Body of pancreas (tissue), 4 donors: ENCODE measurements around the gene DPYD. TPM values are rescaled to one million over a fixed set of nuclear protein-coding genes. Genes with fewer than 3 reads are reported as not detected.

Experiments
- ATAC-seq: fragments of 150-250 bp; one replicate; pipeline ENCODE4 v1.9.1; 2016
- DNase-seq, 4 donors: peaks; one replicate each; pipeline ENCODE4 v3.0.0-alpha.2; 2019
- H3K27ac ChIP-seq, 4 donors: fragments of 200-600 bp; sonication (generic); 1 replicate in 3 of 4; 2 replicates in 1 of 4; pipeline versions ENCODE4 v1.5.1 to v1.6.1; 2016 to 2019; ENCODE audit warnings: mild to moderate bottlenecking in 1 of 4, mixed read lengths in 1 of 4, moderate library complexity in 1 of 4
- H3K27me3 ChIP-seq, 2 donors: fragments of 200-600 bp; sonication (generic); one replicate each; pipeline ENCODE4 v1.6.0; 2016; ENCODE audit warnings: mild to moderate bottlenecking in 1 of 2
- H3K36me3 ChIP-seq, 2 donors: fragments of 200-600 bp; sonication (generic); replicated peaks in 1 of 2; 2 replicates each; pipeline ENCODE4 v1.5.1; 2016; ENCODE audit warnings: low read depth in 2 of 2; ENCODE audit not compliant: insufficient read depth in 1 of 2
- H3K4me1 ChIP-seq: fragments of 200-600 bp; sonication (generic); one replicate; pipeline ENCODE4 v1.6.0; 2016
- H3K4me3 ChIP-seq, 2 donors: fragments of 200-600 bp; sonication (generic); 1 replicate in 1 of 2; 2 replicates in 1 of 2; pipeline ENCODE4 v1.5.1; 2016 to 2019
- H3K9me3 ChIP-seq, 3 donors: fragments of 200-600 bp; sonication (generic); 1 replicate in 2 of 3; 2 replicates in 1 of 3; pipeline ENCODE4 v1.5.1; 2016
- POLR2A ChIP-seq, 3 donors: fragments of 450-650 bp; IDR thresholded peaks; one replicate each; pipeline ENCODE4 v1.6.1; 2016; ENCODE audit warnings: antibody characterized with exemption in 3 of 3, mild to moderate bottlenecking in 2 of 3
- WGBS, 2 donors: methylation state at CpG; one replicate each; pipeline ENCODE4 v1.1.5; 2017; 5-methylcytosine and 5-hydroxymethylcytosine counted together
- intact Hi-C: fragments of 100-400 bp; cut with DNase I; formaldehyde crosslinking; loops from one replicate; pipeline ENCODE4 v1.15.1; 2023
- total RNA-seq, 2 donors: library from RNA; depleted of rRNA; stranded (reverse); fragments of >200 nt; gene quantifications; one replicate each; pipeline ENCODE4 v1.1.0, GENCODE V29; 2016
- TF ChIP-seq, protein P1 (sequence below), 7 experiments: fragments of 450-650 bp in 4 of 7; fragments of 200-600 bp in 3 of 7; sonication (generic) in 3 of 7; IDR thresholded peaks; one replicate each; pipeline ENCODE4 v1.5.1; 2016 to 2019; ENCODE audit warnings: antibody characterized with exemption in 7 of 7

DPYD gene
- total RNA-seq, 2 donors from 2014 or later: 13.8 to 17.1 TPM

DNA sequence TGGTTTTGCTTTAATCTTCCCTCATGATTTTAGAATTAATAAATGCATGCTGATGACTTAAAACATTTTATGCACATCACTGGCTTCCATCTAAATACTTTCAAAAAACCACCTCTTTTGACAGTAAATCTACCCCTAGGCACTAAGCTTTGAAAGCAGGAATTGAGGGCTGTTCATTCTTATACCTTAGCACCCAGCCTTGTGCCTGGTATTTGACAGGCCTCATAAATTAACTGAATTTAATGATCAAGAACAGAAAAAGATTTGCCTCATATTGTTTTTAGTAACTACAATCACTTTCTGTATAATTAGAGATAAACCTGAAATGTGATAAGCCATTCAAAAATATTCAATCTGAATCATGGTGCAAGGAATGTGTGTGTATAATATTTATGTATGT lies 108.8 kb downstream of the DPYD start:
- no peaks in the 10 kb centered on the region for H3K36me3 ChIP-seq
- no peak overlapping the region for H3K27ac ChIP-seq
- TF ChIP-seq, protein P1, sequence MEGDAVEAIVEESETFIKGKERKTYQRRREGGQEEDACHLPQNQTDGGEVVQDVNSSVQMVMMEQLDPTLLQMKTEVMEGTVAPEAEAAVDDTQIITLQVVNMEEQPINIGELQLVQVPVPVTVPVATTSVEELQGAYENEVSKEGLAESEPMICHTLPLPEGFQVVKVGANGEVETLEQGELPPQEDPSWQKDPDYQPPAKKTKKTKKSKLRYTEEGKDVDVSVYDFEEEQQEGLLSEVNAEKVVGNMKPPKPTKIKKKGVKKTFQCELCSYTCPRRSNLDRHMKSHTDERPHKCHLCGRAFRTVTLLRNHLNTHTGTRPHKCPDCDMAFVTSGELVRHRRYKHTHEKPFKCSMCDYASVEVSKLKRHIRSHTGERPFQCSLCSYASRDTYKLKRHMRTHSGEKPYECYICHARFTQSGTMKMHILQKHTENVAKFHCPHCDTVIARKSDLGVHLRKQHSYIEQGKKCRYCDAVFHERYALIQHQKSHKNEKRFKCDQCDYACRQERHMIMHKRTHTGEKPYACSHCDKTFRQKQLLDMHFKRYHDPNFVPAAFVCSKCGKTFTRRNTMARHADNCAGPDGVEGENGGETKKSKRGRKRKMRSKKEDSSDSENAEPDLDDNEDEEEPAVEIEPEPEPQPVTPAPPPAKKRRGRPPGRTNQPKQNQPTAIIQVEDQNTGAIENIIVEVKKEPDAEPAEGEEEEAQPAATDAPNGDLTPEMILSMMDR (IDR thresholded peaks at IDR 0.05): no peak
- TF ChIP-seq POLR2A (IDR thresholded peaks at IDR 0.05): no peak
- no peak overlapping the region for H3K4me3 ChIP-seq
- H3K9me3 ChIP-seq: no peaks in the 10 kb centered on the region
- ATAC-seq: no peak
- DNase-seq: no peak
- no peaks in the 10 kb centered on the region for H3K4me1 ChIP-seq
- no peaks in the 10 kb centered on the region for H3K27me3 ChIP-seq
- intact Hi-C loops: no loop called here

DNA sequence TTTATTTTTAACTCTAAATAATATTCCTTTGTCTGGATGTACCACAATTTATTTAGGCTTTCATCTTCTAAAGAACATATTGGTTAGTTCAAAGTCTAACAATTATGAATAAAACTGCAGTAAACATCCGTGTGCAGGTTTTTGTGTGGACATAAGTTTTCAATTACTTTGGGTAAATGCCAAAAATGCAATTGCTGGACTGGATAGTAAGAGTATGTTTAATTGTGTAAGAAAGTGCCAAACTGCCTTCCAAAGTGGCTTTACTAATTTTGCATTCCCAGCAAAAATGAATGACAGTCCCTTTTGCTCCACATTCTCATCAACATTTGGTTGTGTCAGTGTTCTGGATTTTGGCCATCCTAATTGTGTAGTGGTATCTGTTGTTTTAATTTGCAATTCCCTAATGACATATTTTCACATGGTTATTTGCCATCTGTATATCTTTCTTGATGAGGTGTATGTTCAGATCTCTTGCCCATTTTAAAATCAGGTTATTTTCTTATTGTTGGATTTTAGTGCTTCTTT lies 113.8 kb downstream of the DPYD start:
- Histone ChIP-seq H3K4me3 (no peak overlapping the region), H3K36me3 (no peaks in the 10 kb centered on the region), H3K27ac (no peak overlapping the region), H3K9me3 (no peaks in the 10 kb centered on the region), H3K4me1 (no peaks in the 10 kb centered on the region), H3K27me3 (no peaks in the 10 kb centered on the region)
- WGBS, 2 donors: 15 to 28% methylated on average over 1 of the region's 1 CpG
- intact Hi-C loops: no loop called here
- no peak for TF ChIP-seq POLR2A (IDR thresholded peaks at IDR 0.05)
- TF ChIP-seq, protein P1 (IDR thresholded peaks at IDR 0.05): no peak
- DNase-seq: no peak
- ATAC-seq: no peak

DNA sequence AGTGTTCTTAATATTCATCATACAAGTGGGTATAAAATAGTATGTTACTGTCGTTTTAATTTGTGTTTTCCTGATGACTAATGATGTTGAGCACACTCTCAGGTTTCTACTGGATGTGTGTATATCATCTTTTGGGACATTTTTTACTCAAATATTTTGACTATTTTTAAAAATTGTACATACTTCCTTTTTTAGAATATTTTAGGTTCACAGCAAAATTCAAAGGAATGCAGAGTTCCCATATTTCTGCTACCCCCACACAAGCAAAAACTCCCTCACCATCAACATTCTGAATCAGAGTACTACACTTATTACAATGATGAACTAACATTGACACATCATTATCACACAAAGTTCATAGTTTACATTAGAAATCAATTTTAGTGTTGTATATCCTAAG lies 114.5 kb downstream of the DPYD start:
- H3K27me3 ChIP-seq: no peaks in the 10 kb centered on the region
- DNase-seq: no peak
- H3K4me3 ChIP-seq: no peak overlapping the region
- H3K27ac ChIP-seq: no peak overlapping the region
- intact Hi-C loops: no loop called here
- TF ChIP-seq, protein P1 (IDR thresholded peaks at IDR 0.05): no peak
- no peak for TF ChIP-seq POLR2A (IDR thresholded peaks at IDR 0.05)
- H3K4me1 ChIP-seq: no peaks in the 10 kb centered on the region
- no peaks in the 10 kb centered on the region for H3K36me3 ChIP-seq
- ATAC-seq: no peak
- WGBS, 2 donors: 0% methylated on average over 1 of the region's 1 CpG
- H3K9me3 ChIP-seq: no peaks in the 10 kb centered on the region

DNA sequence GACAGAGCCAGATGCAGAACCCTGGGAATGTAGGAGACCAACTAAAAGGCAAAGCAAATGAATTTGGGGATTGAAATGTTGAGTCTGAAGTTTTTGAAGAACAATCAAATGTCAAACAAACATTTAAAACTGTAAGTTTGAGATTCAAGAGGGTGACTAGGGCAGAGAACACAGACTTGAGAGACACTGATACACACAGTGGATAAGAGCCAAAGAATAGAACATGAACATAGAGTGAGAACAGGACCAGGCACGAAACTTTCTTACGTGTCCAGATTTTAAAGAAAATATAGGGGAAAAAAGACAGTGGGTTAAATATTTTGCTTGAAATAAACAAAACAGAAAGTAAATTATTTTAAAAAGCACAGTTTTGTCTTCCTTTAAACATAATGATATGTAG lies 115.7 kb downstream of the DPYD start:
- Histone ChIP-seq H3K4me1 (no peaks in the 10 kb centered on the region), H3K27me3 (no peaks in the 10 kb centered on the region), H3K9me3 (no peaks in the 10 kb centered on the region), H3K4me3 (no peak overlapping the region), H3K27ac (no peak overlapping the region), H3K36me3 (no peaks in the 10 kb centered on the region)
- intact Hi-C loops: no loop called here
- WGBS, 2 donors: 98% methylated on average over 2 of the region's 2 CpGs
- ATAC-seq (no peak), DNase-seq (no peak)
- TF ChIP-seq POLR2A (IDR thresholded peaks at IDR 0.05): no peak
- TF ChIP-seq, protein P1 (IDR thresholded peaks at IDR 0.05): no peak

DNA sequence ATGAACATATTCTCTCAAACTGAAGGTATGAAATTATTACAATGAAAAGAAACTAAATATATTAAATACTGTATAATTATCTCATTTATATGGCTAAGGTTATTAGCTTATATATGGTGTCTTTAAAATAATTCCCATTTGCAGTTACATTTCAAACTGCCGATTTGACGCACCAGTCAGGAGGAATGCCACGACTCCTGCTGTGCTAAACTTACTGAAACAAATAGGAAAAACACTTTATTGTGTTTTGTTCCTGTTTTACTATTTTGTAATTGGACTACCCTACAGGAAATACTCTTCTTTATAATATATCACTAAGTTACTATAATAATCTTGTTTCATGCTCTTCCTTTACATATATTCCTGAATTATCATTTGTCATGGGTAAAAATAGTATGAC lies 117.8 kb downstream of the DPYD start:
- TF ChIP-seq, protein P1 (IDR thresholded peaks at IDR 0.05): no peak
- no peak for TF ChIP-seq POLR2A (IDR thresholded peaks at IDR 0.05)
- WGBS, 2 donors: 96 to 97% methylated on average over 3 of the region's 3 CpGs
- H3K27me3 ChIP-seq: no peaks in the 10 kb centered on the region
- no peaks in the 10 kb centered on the region for H3K36me3 ChIP-seq
- H3K4me3 ChIP-seq: no peak overlapping the region
- no peak for ATAC-seq
- DNase-seq: no peak
- H3K27ac ChIP-seq: no peak overlapping the region
- no peaks in the 10 kb centered on the region for H3K4me1 ChIP-seq
- intact Hi-C loops: no loop called here
- no peaks in the 10 kb centered on the region for H3K9me3 ChIP-seq
